Endodermal cell (in vitro differentiated cells): ENCODE measurements around the gene OR2W1. TPM values are rescaled to one million over a fixed set of nuclear protein-coding genes. Genes with fewer than 3 reads are reported as not detected.

Experiments used
- DNase-seq: peaks from one replicate; pipeline ENCODE4 v3.0.0-alpha.2; 2017
- H3K27ac ChIP-seq: 2 replicates; pipeline ENCODE4 v1.5.1; 2013; ENCODE audit warnings: mild to moderate bottlenecking, low read depth, low read length, moderate library complexity
- H3K27me3 ChIP-seq: 2 replicates; pipeline ENCODE4 v1.6.1; 2013; ENCODE audit warnings: mild to moderate bottlenecking, low read length, moderate library complexity; ENCODE audit not compliant: insufficient read depth, control insufficient read depth, poor library complexity, severe bottlenecking
- H3K36me3 ChIP-seq: 2 replicates; pipeline ENCODE4 v1.7.0; 2013; ENCODE audit warnings: mild to moderate bottlenecking, low read length, moderate library complexity; ENCODE audit not compliant: control insufficient read depth, insufficient read depth
- H3K4me1 ChIP-seq: one replicate; pipeline ENCODE4 v1.7.0; 2013; ENCODE audit warnings: low read length; ENCODE audit not compliant: control insufficient read depth, insufficient read depth
- H3K4me3 ChIP-seq: 2 replicates; pipeline ENCODE4 v1.5.1; 2013; ENCODE audit warnings: mild to moderate bottlenecking, low read length, moderate library complexity
- H3K9ac ChIP-seq: 2 replicates; pipeline ENCODE4 v1.6.1; 2013; ENCODE audit warnings: mild to moderate bottlenecking, low read length, moderate library complexity; ENCODE audit not compliant: poor library complexity, severe bottlenecking; ENCODE audit errors: extremely low read depth
- H3K9me3 ChIP-seq: 2 replicates; pipeline ENCODE4 v1.6.1; 2013; ENCODE audit warnings: mild to moderate bottlenecking, low read length, moderate library complexity; ENCODE audit not compliant: control insufficient read depth
- H3K27ac Mint-ChIP-seq: 2 replicates; pipeline ENCODE4 v1.8.0; 2020; ENCODE audit warnings: mixed read lengths
- H3K27me3 Mint-ChIP-seq: 2 replicates; pipeline ENCODE4 v1.8.0; 2021; ENCODE audit warnings: mild to moderate bottlenecking, mixed read lengths; ENCODE audit not compliant: insufficient read depth
- H3K36me3 Mint-ChIP-seq: 2 replicates; pipeline ENCODE4 v1.8.0; 2020; ENCODE audit warnings: low read depth, mixed read lengths
- H3K4me1 Mint-ChIP-seq: 2 replicates; pipeline ENCODE4 v1.8.0; 2020; ENCODE audit warnings: mixed read lengths
- H3K4me3 Mint-ChIP-seq: 2 replicates; pipeline ENCODE4 v1.8.0; 2020; ENCODE audit warnings: mild to moderate bottlenecking, moderate library complexity, mixed read lengths
- H3K9me3 Mint-ChIP-seq: 2 replicates; pipeline ENCODE4 v1.8.0; 2020; ENCODE audit warnings: mild to moderate bottlenecking, mixed read lengths
- WGBS, 2 experiments: methylation state at CpG; one replicate each; pipeline versions ENCODE4 v1.1.5 to v1.1.7; 2013; ENCODE audit warnings: missing lambda C conversion rate in 2 of 2, mixed read lengths in 1 of 2; ENCODE audit not compliant: insufficient coverage in 1 of 2, insufficient read length in 1 of 2; 5-methylcytosine and 5-hydroxymethylcytosine counted together
- total RNA-seq, 2 donors: library from RNA; stranded (reverse); fragmentation: NEBNext Ultra II Directional in 1 of 2; extraction: Animal tissue kit (Norgen Biotek cat#: 25700) in 1 of 2; gene quantifications; 2 replicates in 1 of 2; 3 replicates in 1 of 2; pipeline ENCODE4 v1.2.1, GENCODE V29; 2021
- TF ChIP-seq, protein P1 (sequence below): fragments of 200-600 bp; sonication (generic); conservative IDR thresholded peaks from 2 replicates; pipeline ENCODE4 v1.5.0; 2021; ENCODE audit warnings: antibody characterized with exemption, mild to moderate bottlenecking

The OR2W1 gene
- total RNA-seq, 2 donors from 2014 or later = not detected

DNA sequence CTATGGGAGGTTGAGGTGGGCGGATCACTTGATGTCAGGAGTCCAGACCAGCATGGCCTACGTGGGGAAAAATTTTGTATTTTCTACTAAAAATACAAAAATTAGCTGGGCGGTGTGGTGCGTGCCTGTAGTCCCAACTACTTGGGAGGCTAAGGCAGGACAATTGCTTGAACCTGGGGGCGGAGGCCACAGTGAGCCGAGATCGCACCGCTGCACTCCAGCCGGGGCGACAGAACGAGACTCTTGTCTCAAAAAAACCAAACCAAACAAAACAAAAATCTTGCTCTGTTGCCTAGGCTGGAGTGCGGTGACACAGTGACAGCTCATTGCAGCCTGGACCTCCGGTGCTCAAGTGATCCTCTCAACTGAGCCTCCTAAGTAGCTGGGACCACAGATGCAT lies 16.2 kb downstream of the OR2W1 start:
- no peaks in the 10 kb centered on the region for H3K9me3 Mint-ChIP-seq
- Histone ChIP-seq H3K4me3 (no peak overlapping the region), H3K4me1 (no peaks in the 10 kb centered on the region), H3K36me3 (no peaks in the 10 kb centered on the region), H3K9me3 (no peaks in the 10 kb centered on the region), H3K27ac (no peak overlapping the region), H3K9ac (no peak overlapping the region), H3K27me3 (peaks cover 21% of the 10 kb centered on the region)
- 94 to 96% methylated on average over 5 to 13 of the region's 13 CpGs for WGBS, 2 experiments
- H3K4me3 Mint-ChIP-seq = no peak overlapping the region
- no peak overlapping the region for H3K27ac Mint-ChIP-seq
- TF ChIP-seq, protein P1, sequence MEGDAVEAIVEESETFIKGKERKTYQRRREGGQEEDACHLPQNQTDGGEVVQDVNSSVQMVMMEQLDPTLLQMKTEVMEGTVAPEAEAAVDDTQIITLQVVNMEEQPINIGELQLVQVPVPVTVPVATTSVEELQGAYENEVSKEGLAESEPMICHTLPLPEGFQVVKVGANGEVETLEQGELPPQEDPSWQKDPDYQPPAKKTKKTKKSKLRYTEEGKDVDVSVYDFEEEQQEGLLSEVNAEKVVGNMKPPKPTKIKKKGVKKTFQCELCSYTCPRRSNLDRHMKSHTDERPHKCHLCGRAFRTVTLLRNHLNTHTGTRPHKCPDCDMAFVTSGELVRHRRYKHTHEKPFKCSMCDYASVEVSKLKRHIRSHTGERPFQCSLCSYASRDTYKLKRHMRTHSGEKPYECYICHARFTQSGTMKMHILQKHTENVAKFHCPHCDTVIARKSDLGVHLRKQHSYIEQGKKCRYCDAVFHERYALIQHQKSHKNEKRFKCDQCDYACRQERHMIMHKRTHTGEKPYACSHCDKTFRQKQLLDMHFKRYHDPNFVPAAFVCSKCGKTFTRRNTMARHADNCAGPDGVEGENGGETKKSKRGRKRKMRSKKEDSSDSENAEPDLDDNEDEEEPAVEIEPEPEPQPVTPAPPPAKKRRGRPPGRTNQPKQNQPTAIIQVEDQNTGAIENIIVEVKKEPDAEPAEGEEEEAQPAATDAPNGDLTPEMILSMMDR = no peak
- no peaks in the 10 kb centered on the region for H3K36me3 Mint-ChIP-seq
- DNase-seq = no peak
- peaks cover 12% of the 10 kb centered on the region for H3K27me3 Mint-ChIP-seq
- H3K4me1 Mint-ChIP-seq = no peaks in the 10 kb centered on the region

DNA sequence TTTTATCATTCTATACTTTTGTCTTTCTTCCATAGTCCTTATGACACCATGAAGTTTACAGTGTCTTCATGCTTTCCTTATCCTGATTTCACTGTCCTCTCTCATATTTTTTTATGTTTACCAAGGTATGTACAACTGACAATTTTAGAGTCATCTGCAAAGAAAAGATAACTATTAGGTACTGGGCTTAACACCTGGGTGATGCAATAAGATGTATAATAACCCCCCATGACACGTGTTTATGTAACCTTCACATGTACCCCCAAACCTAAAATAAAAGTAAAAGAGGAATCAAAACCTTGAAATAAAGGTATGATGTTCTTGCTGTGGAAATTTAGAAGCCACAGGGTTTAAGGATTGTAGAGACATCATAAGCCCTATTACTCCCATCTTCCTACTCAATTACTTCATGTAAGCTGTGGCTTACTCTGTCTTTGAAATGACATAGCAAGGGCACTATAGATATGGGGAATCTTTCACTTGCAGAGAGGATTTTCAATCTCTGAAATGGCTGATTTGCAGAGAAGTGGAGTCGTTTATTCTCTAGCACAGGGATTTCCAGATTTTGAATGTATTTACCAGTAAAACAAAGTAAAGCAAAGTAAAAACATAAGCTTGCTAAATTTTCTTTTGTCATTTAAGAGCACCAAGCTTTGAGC lies 18.9 kb downstream of the OR2W1 start:
- no peak overlapping the region for H3K27ac Mint-ChIP-seq
- Histone ChIP-seq H3K9me3 (no peaks in the 10 kb centered on the region), H3K27ac (no peak overlapping the region), H3K27me3 (peaks cover 21% of the 10 kb centered on the region), H3K9ac (no peak overlapping the region), H3K36me3 (no peaks in the 10 kb centered on the region), H3K4me3 (no peak overlapping the region), H3K4me1 (no peaks in the 10 kb centered on the region)
- H3K4me1 Mint-ChIP-seq = no peaks in the 10 kb centered on the region
- TF ChIP-seq, protein P1 = no peak
- H3K4me3 Mint-ChIP-seq = no peak overlapping the region
- 100% methylated on average over 1 of the region's 2 CpGs for WGBS, 2 experiments
- DNase-seq = no peak
- no peaks in the 10 kb centered on the region for H3K9me3 Mint-ChIP-seq
- H3K27me3 Mint-ChIP-seq = peaks cover 17% of the 10 kb centered on the region
- no peaks in the 10 kb centered on the region for H3K36me3 Mint-ChIP-seq

DNA sequence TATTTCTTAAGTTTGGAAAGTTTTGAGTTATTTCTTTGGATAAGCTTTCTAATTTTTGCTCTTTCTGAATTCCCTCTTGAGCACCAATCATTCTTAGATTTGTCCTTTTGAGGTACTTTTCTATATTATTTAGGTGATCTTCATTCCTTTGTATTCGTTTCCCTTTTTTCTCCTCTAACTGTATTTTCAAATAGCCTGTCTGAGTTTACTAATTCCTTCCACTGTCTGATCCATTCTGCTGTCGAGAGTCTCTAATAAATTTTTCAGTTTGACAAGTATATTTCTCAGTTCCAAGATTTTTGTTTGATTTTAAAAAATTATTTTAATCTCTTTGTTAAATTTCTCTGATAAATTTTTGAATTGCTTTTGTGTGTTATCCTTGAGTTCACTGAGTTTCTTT lies 23.5 kb downstream of the OR2W1 start:
- H3K9me3 ChIP-seq = no peaks in the 10 kb centered on the region
- H3K9ac ChIP-seq = no peak overlapping the region
- H3K27ac Mint-ChIP-seq = no peak overlapping the region
- no peaks in the 10 kb centered on the region for H3K4me1 Mint-ChIP-seq
- no peaks in the 10 kb centered on the region for H3K9me3 Mint-ChIP-seq
- no peak overlapping the region for H3K27ac ChIP-seq
- 75% methylated on average over 2 of the region's 2 CpGs; no CpG with 5 or more reads in 1 of the 2 experiments for WGBS, 2 experiments
- H3K36me3 Mint-ChIP-seq = no peaks in the 10 kb centered on the region
- H3K4me1 ChIP-seq = no peaks in the 10 kb centered on the region
- DNase-seq = no peak
- H3K36me3 ChIP-seq = no peaks in the 10 kb centered on the region
- TF ChIP-seq, protein P1 = no peak
- no peak overlapping the region for H3K4me3 Mint-ChIP-seq
- peaks cover 21% of the 10 kb centered on the region for H3K27me3 Mint-ChIP-seq
- H3K4me3 ChIP-seq = no peak overlapping the region
- H3K27me3 ChIP-seq = peaks cover 25% of the 10 kb centered on the region
